Sciatic nerve (tissue), 2 donors: Measurements from ENCODE around the gene CRABP2. TPM values are rescaled to one million over a fixed set of nuclear protein-coding genes. Genes with fewer than 3 reads are reported as not detected.

Experiments
- ATAC-seq: fragments of 200-7000 bp; cut with Tn5 transposase; one replicate; pipeline ENCODE4 v1.9.1; 2020; ENCODE audit warnings: mild to moderate bottlenecking, moderate library complexity
- DNase-seq: peaks from one replicate; pipeline ENCODE4 v3.0.0-alpha.2; 2020; ENCODE audit warnings: low spot score
- intact Hi-C: fragments of 100-400 bp; cut with DNase I; formaldehyde crosslinking; loops from one replicate; pipeline ENCODE4 v1.14.2; 2022
- total RNA-seq: library from RNA; stranded (reverse); fragmentation: NEBNext Ultra II Directional; extraction: Animal tissue kit (Norgen Biotek cat#: 25700); gene quantifications from one replicate; pipeline ENCODE4 v1.2.1, GENCODE V29; 2021
- donor health status: DM: no; HTN: no; CAD: no.
- donor health status: DM: no; HTN: no; CAD: no.

The CRABP2 gene
- total RNA-seq, 1 donor from 2014 or later, result 40.0 TPM

- intact Hi-C loops, result loop anchor here (5.0 kb wide), 1 partner anchor 1511 kb away; no protein-coding TSS in a partner anchor
- DNase-seq (no peak), ATAC-seq (no peak)
Measured at GRCh38 chr1:156743367-156744302, 38.3 kb upstream of the CRABP2 start.

GRCh38 chr1:156742801-156743200 is 37.4 kb upstream of the CRABP2 start:
- DNase-seq (no peak), ATAC-seq (no peak)
- intact Hi-C loops, result loop anchor here (5.0 kb wide), 1 partner anchor 1510 kb away; no protein-coding TSS in a partner anchor

GRCh38 chr1:156742017-156742416 is 36.6 kb upstream of the CRABP2 start:
- DNase-seq (no peak), ATAC-seq (no peak)
- intact Hi-C loops, result loop anchor here (5.0 kb wide), 1 partner anchor 1510 kb away; no protein-coding TSS in a partner anchor

DNA sequence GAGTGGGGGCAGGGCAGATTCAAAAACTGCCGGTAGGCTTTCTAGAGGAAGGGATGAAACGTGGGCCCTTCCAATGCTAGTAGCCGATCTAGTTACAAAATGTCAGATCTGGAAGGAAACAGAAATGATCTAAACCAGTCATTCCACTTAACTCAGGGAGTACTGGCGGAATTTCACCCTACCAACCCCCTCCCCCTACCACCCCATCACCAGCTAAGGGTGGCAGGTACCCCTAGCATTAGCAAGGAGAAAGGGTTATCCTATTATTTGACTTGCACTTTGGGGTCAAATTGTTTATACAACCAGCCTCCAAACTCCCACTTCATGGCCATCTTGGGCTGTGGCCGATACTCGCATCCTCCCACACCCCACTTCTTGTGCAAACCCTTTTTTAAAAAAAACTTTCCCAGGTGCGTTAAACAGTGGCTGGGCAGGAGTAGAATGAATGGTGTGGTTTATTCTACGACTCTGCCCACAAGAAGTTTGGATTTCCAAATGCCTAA is 36.1 kb upstream of the CRABP2 start:
- intact Hi-C loops, result loop anchor here (5.0 kb wide), 1 partner anchor 1509 kb away; no protein-coding TSS in a partner anchor
- peak; percentile 2 for ATAC-seq
- no peak for DNase-seq

GRCh38 chr1:156740741-156741480 is 35.5 kb upstream of the CRABP2 start, which contains the start of gene MRPL24:
TSS of gene MRPL24 (minus strand) at chr1:156741088. CDS start at chr1:156738704, 2,384 bp downstream.
- DNase-seq, result peak; percentile 97
- ATAC-seq, result peak; percentile 96
- intact Hi-C loops, result loop anchor here (5.0 kb wide), 1 partner anchor 1509 kb away; no protein-coding TSS in a partner anchor

- DNase-seq (no peak), ATAC-seq (no peak)
- intact Hi-C loops, result loop anchor here (5.0 kb wide), 1 partner anchor 1508 kb away; no protein-coding TSS in a partner anchor
Measured at GRCh38 chr1:156740237-156740740, 34.9 kb upstream of the CRABP2 start.

- intact Hi-C loops, result loop anchor here (5.0 kb wide), 1 partner anchor 308 kb away; the partner anchor contains the start of gene ARHGEF11
- DNase-seq (no peak), ATAC-seq (no peak)
Measured at GRCh38 chr1:156738916-156739315, 33.5 kb upstream of the CRABP2 start.

DNA sequence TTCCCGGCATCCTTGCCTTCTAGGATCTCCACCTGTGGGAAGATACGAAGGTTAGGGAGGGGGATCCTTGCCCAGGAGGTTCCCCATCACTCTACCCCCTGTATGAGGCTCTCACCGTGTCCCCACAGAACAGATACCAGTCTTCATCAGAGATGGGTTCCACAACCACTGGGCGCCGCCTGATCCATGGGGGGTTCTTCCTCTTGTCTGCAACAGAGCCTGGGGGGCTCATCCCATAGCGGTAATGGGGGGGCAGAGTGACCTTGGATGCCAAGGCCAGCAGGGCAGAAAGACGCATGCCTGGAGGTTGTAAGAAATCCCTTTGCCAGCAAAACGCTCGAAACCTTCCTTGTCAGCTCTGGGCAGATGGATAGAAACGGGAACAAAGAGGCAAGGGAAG is 33.0 kb upstream of the CRABP2 start:
- DNase-seq (no peak), ATAC-seq (no peak)
- intact Hi-C loops, result loop anchor here (5.0 kb wide), 1 partner anchor 309 kb away; the partner anchor contains the start of gene ARHGEF11

- no peak for ATAC-seq
- intact Hi-C loops, result no loop called here
- no peak for DNase-seq
Measured at GRCh38 chr1:156733989-156734584, 28.7 kb upstream of the CRABP2 start.

GRCh38 chr1:156728599-156729462 is 23.4 kb upstream of the CRABP2 start, which contains the start of gene ISG20L2:
TSS of gene ISG20L2 (minus strand) at chr1:156728766. CDS start at chr1:156727652, 1,114 bp downstream.
- peak; percentile 97 for ATAC-seq
- peak; percentile 98 for DNase-seq
- intact Hi-C loops, result no loop called here

- intact Hi-C loops, result no loop called here
- ATAC-seq, result peak; percentile 82
- peak; percentile 88 for DNase-seq
Measured at GRCh38 chr1:156727926-156728598, 22.7 kb upstream of the CRABP2 start, which contains the start of gene METTL25B. TSS of gene METTL25B (plus strand) at chr1:156728469. CDS start at chr1:156729105, 636 bp downstream.

- intact Hi-C loops, result no loop called here
- DNase-seq, result no peak
- no peak for ATAC-seq
Measured at GRCh38 chr1:156727492-156727891, 22.1 kb upstream of the CRABP2 start.

DNA sequence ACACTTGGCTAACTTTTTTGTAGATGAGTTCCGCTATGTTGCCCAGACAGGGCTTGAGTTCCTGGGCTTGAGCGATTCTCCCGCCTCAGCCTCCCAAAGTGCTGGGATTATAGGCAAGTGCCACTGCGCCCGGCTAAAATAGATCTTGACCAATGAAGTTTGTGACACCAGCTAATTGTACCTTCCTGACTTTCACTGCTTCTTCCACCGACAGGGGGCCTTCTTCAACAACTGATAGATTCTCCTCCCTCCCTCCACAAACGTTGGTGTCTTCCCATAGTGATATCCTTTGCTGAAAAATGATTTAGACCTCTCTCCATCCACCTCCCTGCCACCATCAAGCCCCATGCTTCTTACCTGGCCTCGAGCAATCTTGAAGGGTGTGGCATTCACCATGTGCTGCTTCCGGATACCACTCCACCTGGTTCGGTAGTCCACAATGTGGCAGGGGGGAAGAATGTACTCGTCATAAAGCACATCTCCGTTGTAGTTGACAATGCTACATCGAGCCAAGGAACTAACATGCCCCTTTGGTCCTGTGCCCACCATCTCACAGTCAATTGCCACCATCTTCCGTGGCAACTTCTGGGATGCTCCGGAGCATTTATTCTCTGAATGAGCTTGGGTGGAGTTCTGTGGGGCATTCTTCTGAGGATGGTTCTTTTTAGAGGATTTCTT is 21.3 kb upstream of the CRABP2 start:
- no peak for ATAC-seq
- intact Hi-C loops, result no loop called here
- no peak for DNase-seq

DNA sequence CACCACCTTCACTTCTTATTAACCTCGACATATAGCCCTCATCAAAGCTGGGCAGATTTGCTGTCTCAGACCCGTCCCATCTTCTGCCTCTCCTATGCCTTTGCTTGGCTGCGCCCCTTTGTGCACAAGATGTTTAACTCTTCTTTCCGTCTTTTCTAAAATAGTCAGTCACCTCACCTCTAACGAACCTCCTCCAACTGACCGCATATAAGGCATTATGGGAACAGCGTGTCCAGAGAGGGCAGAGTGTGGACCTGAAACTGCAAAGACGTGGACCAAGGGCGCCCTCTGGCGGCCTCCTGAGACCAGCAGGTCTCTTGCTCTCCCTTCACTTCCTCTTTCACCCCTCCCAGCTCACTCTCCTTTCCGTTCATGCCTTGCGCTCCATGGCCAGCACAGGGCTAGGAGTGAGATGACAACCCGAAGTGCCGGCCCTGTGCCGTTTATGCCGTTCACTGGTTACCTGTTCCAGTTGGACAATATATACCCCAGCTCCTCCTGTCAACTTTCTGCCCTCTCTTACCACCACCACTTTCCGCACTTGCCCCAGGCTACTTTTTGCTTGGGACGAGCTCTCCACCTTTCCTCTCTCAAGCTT is 20.4 kb upstream of the CRABP2 start:
- DNase-seq (peak; percentile 93), ATAC-seq (peak; percentile 79)
- intact Hi-C loops, result loop anchor here (1.0 kb wide), 1 partner anchor 36 kb away; no protein-coding TSS in a partner anchor

DNA sequence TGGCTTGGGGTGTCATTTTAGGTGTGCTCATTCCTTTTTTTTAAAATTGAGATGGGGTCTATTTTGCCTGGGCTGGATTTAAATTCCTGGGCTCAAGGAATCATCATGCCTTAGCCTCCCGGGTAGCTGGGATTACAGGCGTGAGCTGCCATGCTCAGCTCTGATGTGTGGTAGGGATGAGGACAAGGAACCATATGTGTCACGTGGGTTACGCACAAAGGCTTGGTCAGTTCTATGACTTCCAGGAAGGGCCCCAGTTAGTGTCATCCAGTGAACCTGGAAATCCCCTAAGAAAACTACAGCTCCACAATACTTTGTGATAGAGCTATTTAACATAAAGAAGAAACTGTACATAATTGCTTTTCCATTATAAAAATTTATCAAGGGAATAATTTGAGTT is 16.2 kb upstream of the CRABP2 start:
- DNase-seq (no peak), ATAC-seq (no peak)
- intact Hi-C loops, result no loop called here

- intact Hi-C loops, result no loop called here
Measured at GRCh38 chr1:156721131-156721530, 15.7 kb upstream of the CRABP2 start.

More at GRCh38 chr1:156721131-156721530, 15.7 kb upstream of the CRABP2 start:
- ATAC-seq (no peak), DNase-seq (no peak)
